Loucy (cell line): ENCODE results near the gene CCDC141.

Experiments used
- H2AFZ ChIP-seq: fragments of 200-600 bp; sonication (generic); 2 replicates; pipeline ENCODE4 v1.6.0; 2016; ENCODE audit warnings: antibody characterized with exemption, mild to moderate bottlenecking, low read length, moderate library complexity
- H3F3A ChIP-seq: fragments of 200-600 bp; 2 replicates; pipeline ENCODE4 v1.6.0; 2016; ENCODE audit warnings: antibody characterized with exemption, low read depth, mild to moderate bottlenecking
- H3K27me3 ChIP-seq: fragments of 200-600 bp; sonication (generic); 2 replicates; pipeline ENCODE4 v1.6.1; 2014; ENCODE audit warnings: low read length, mild to moderate bottlenecking; ENCODE audit not compliant: insufficient read depth, poor library complexity, severe bottlenecking
- H3K36me3 ChIP-seq: fragments of 200-600 bp; sonication (generic); 2 replicates; pipeline ENCODE4 v1.6.1; 2016; ENCODE audit warnings: low read length; ENCODE audit not compliant: insufficient read depth
- H3K4me1 ChIP-seq: fragments of 200-600 bp; sonication (generic); 2 replicates; pipeline ENCODE4 v1.5.1; 2014; ENCODE audit warnings: low read length, mild to moderate bottlenecking; ENCODE audit not compliant: insufficient read depth, poor library complexity, severe bottlenecking
- H3K4me2 ChIP-seq: fragments of 200-600 bp; sonication (generic); 2 replicates; pipeline ENCODE4 v1.6.0; 2014; ENCODE audit warnings: antibody characterized with exemption, low read length, low read depth, mild to moderate bottlenecking; ENCODE audit not compliant: poor library complexity, severe bottlenecking
- H3K4me3 ChIP-seq: fragments of 200-600 bp; sonication (generic); 2 replicates; pipeline ENCODE4 v1.5.1; 2014; ENCODE audit warnings: low read length, mild to moderate bottlenecking, mixed read lengths; ENCODE audit not compliant: poor library complexity, severe bottlenecking
- H3K79me2 ChIP-seq: fragments of 200-600 bp; sonication (generic); 2 replicates; pipeline ENCODE4 v1.6.1; 2014; ENCODE audit warnings: low read length; ENCODE audit not compliant: insufficient read depth
- H3K9ac ChIP-seq: fragments of 200-600 bp; sonication (generic); 2 replicates; pipeline ENCODE4 v1.6.0; 2014; ENCODE audit warnings: mild to moderate bottlenecking, low read depth, low read length, moderate library complexity; ENCODE audit not compliant: poor library complexity, severe bottlenecking
- H3K9me2 ChIP-seq: fragments of 200-600 bp; sonication (generic); replicated peaks from 2 replicates; pipeline ENCODE4 v1.6.1; 2016; ENCODE audit warnings: low read depth, low read length, mixed read lengths
- H3K9me3 ChIP-seq: fragments of 200-600 bp; sonication (generic); 2 replicates; pipeline ENCODE4 v1.6.1; 2014; ENCODE audit warnings: mild to moderate bottlenecking, antibody characterized with exemption, low read length, low read depth; ENCODE audit not compliant: insufficient read depth
- H4K20me1 ChIP-seq: fragments of 200-600 bp; sonication (generic); 2 replicates; pipeline ENCODE4 v1.6.0; 2014; ENCODE audit warnings: antibody characterized with exemption, low read length, mild to moderate bottlenecking; ENCODE audit not compliant: insufficient read depth, poor library complexity, severe bottlenecking
- EZH2phosphoT487 ChIP-seq: fragments of 200-600 bp; IDR thresholded peaks from 2 replicates; pipeline ENCODE4 v1.6.1; 2018; ENCODE audit warnings: antibody characterized with exemption, mild to moderate bottlenecking, moderate library complexity, borderline replicate concordance
- TF ChIP-seq, protein P1 (sequence below): fragments of 200-600 bp; sonication (generic); conservative IDR thresholded peaks from 2 replicates; pipeline ENCODE4 v1.5.1; 2014; ENCODE audit warnings: mild to moderate bottlenecking, antibody characterized with exemption, low read length

The CCDC141 gene

DNA sequence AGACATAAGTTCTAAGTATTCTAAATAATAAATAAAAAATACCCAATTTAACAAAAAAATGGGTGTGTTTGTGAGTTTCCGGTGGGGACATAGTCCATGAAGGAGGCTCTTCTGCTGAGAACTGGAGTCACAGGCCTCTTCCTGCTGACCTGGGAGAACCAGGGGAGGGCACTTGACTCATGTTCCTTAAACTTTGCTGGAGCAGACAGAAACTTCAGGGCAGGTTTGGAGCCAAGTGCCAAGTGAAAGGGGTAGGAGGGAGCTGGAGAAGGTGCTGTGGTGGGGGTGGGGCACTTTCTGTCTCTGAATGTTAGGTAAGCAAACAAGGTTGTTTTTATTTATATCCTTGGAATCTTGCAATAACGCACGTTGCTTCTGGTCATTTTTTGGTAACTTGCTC, 163.9 kb downstream of the CCDC141 start:
- H3K9ac ChIP-seq = no peak overlapping the region
- TF ChIP-seq, protein P1, sequence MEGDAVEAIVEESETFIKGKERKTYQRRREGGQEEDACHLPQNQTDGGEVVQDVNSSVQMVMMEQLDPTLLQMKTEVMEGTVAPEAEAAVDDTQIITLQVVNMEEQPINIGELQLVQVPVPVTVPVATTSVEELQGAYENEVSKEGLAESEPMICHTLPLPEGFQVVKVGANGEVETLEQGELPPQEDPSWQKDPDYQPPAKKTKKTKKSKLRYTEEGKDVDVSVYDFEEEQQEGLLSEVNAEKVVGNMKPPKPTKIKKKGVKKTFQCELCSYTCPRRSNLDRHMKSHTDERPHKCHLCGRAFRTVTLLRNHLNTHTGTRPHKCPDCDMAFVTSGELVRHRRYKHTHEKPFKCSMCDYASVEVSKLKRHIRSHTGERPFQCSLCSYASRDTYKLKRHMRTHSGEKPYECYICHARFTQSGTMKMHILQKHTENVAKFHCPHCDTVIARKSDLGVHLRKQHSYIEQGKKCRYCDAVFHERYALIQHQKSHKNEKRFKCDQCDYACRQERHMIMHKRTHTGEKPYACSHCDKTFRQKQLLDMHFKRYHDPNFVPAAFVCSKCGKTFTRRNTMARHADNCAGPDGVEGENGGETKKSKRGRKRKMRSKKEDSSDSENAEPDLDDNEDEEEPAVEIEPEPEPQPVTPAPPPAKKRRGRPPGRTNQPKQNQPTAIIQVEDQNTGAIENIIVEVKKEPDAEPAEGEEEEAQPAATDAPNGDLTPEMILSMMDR = no peak
- no peak for TF ChIP-seq EZH2phosphoT487
- no peaks in the 10 kb centered on the region for H3K9me3 ChIP-seq
- no peaks in the 10 kb centered on the region for H3K27me3 ChIP-seq
- peaks cover 10% of the 10 kb centered on the region for H3K4me1 ChIP-seq
- H3K4me3 ChIP-seq = no peak overlapping the region
- no peaks in the 10 kb centered on the region for H3K9me2 ChIP-seq
- no peak overlapping the region for H2AFZ ChIP-seq
- H3K36me3 ChIP-seq = no peaks in the 10 kb centered on the region
- no peaks in the 10 kb centered on the region for H4K20me1 ChIP-seq
- H3F3A ChIP-seq = no peaks in the 10 kb centered on the region
- no peaks in the 10 kb centered on the region for H3K79me2 ChIP-seq
- no peak overlapping the region for H3K4me2 ChIP-seq

DNA sequence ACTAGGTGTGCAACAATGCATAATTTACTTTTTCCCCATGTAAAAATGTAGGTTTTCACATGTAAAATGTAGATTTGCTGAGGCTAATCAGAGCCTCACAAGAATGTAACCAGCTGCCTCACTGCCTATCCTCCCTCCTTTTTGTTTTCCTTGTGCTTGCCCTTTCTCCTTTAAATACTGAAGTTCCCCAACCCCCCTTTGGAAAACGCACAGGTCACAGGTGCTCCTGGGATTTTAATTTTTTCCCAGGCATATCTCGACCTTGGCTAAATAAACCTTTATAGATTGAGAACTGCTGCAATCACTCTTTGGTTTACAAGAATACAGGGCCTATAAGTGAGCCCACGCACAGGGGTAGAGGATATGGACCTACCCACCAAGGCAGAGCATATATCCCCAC, 165.5 kb downstream of the CCDC141 start:
- Histone ChIP-seq H3K27me3 (no peaks in the 10 kb centered on the region), H3K36me3 (no peaks in the 10 kb centered on the region)

DNA sequence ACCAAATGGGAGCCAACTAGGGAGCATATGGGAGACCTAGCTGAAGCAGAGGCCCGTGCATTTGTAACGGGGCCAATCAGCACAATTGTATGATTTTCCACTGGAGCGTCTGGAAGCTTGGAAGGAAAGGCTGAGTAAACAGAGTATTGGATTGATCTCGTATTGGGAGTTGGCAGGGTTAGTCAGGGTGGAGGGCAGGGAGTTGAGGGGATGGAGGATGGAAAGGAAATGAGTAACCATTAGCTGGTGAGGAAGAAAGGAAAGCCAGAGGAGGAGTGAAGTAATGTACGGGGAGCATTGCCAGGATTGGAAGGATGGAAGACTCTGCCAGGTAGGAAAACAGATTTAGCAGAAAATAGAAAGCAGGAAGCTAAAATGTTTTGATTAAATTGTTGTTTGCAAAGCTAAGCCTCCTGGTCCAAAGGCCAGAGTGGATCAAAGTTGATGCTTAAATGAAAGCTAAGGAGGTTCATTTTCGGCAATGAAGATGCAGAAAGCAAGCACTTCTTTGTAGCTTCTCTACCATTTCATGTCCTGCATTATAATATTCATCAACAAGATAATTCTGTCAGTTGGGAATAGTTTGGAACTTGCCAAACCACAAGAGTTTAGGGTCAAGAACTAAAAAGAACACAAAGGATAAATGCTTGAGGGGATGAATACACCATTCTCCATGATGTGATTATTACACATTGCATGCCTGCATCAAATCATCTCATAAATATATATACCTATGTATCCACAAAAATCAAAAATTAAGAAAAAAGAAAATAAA, 167.1 kb downstream of the CCDC141 start:
- no peaks in the 10 kb centered on the region for H3K9me3 ChIP-seq
- H2AFZ ChIP-seq = no peak overlapping the region
- H3K4me3 ChIP-seq = no peak overlapping the region
- no peaks in the 10 kb centered on the region for H3K79me2 ChIP-seq
- H3K27me3 ChIP-seq = no peaks in the 10 kb centered on the region
- H3K36me3 ChIP-seq = no peaks in the 10 kb centered on the region
- peaks cover 1% of the 10 kb centered on the region for H3K4me1 ChIP-seq
- no peaks in the 10 kb centered on the region for H3K9me2 ChIP-seq
- H3K4me2 ChIP-seq = no peak overlapping the region
- TF ChIP-seq, protein P1 = no peak
- no peak for TF ChIP-seq EZH2phosphoT487
- H3K9ac ChIP-seq = no peak overlapping the region
- no peaks in the 10 kb centered on the region for H3F3A ChIP-seq
- H4K20me1 ChIP-seq = no peaks in the 10 kb centered on the region

More for the DNA sequence above, 165.5 kb downstream of the CCDC141 start:
- Histone ChIP-seq H3K4me1 (peaks cover under 1% of the 10 kb centered on the region), H2AFZ (no peak overlapping the region), H4K20me1 (no peaks in the 10 kb centered on the region), H3K79me2 (no peaks in the 10 kb centered on the region), H3K9ac (no peak overlapping the region), H3F3A (no peaks in the 10 kb centered on the region), H3K9me3 (no peaks in the 10 kb centered on the region), H3K4me3 (no peak overlapping the region), H3K9me2 (no peaks in the 10 kb centered on the region), H3K4me2 (no peak overlapping the region)
- TF ChIP-seq, protein P1 = no peak
- TF ChIP-seq EZH2phosphoT487 = no peak
